Vagina (tissue), 2 donors: ENCODE data around the gene EMB.
"Not testable (repeated sequence)": the region's sequence is repeated elsewhere in the genome, so short reads cannot be mapped to it uniquely, and the experiment has no call there.

ENCODE experiments used
- POLR2A ChIP-seq, 2 donors: fragments of 450-650 bp; IDR thresholded peaks; one replicate each; pipeline ENCODE4 v1.6.1; 2017; ENCODE audit warnings: antibody characterized with exemption in 2 of 2, mild to moderate bottlenecking in 2 of 2, moderate library complexity in 2 of 2
- TF ChIP-seq, protein P1 (sequence below), 3 experiments: fragments of 450-650 bp in 2 of 3; fragments of 200-600 bp in 1 of 3; sonication (generic) in 1 of 3; IDR thresholded peaks; one replicate each; pipeline ENCODE4 v1.5.1; 2017 to 2019; ENCODE audit warnings: antibody characterized with exemption in 3 of 3, mild to moderate bottlenecking in 2 of 3, moderate library complexity in 2 of 3

DNA sequence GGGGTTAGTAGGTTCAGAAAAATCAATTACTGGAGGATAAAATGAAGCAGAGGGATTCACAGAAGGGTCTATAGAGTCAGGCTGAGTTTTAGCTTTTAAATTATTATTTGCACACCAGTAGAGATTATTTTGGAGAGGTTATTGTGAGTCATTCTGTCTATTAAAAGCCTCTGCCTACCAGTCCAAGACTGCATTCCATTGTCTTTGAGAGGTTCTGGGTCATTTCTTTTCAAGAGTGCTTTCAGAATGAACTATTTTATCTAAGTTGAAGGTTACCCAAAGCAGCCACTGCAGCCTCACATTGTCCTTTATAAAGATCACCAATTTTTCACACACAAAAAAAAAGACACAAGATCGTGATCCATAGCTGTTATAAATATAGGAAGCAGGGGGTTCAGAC, 21.5 kb upstream of the EMB start:
- TF ChIP-seq, protein P1, sequence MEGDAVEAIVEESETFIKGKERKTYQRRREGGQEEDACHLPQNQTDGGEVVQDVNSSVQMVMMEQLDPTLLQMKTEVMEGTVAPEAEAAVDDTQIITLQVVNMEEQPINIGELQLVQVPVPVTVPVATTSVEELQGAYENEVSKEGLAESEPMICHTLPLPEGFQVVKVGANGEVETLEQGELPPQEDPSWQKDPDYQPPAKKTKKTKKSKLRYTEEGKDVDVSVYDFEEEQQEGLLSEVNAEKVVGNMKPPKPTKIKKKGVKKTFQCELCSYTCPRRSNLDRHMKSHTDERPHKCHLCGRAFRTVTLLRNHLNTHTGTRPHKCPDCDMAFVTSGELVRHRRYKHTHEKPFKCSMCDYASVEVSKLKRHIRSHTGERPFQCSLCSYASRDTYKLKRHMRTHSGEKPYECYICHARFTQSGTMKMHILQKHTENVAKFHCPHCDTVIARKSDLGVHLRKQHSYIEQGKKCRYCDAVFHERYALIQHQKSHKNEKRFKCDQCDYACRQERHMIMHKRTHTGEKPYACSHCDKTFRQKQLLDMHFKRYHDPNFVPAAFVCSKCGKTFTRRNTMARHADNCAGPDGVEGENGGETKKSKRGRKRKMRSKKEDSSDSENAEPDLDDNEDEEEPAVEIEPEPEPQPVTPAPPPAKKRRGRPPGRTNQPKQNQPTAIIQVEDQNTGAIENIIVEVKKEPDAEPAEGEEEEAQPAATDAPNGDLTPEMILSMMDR (IDR thresholded peaks at IDR 0.05) = not testable (repeated sequence)
- not testable (repeated sequence) for TF ChIP-seq POLR2A (IDR thresholded peaks at IDR 0.05)
